WI38 (cell line): ENCODE data around the gene SON.

Experiments
- H3K4me3 ChIP-seq: 2 replicates; pipeline ENCODE4 v1.5.1; 2011; ENCODE audit warnings: low read depth, mild to moderate bottlenecking, control low read depth, low read length
- TF ChIP-seq, protein P1 (sequence below): IDR thresholded peaks from 2 replicates; pipeline ENCODE4 v1.5.1; 2012; ENCODE audit warnings: low read depth, mild to moderate bottlenecking, control low read depth, low read length

Gene SON

GRCh38 chr21:33554236-33554981 lies 11.6 kb downstream of the SON start:
- TF ChIP-seq, protein P1, sequence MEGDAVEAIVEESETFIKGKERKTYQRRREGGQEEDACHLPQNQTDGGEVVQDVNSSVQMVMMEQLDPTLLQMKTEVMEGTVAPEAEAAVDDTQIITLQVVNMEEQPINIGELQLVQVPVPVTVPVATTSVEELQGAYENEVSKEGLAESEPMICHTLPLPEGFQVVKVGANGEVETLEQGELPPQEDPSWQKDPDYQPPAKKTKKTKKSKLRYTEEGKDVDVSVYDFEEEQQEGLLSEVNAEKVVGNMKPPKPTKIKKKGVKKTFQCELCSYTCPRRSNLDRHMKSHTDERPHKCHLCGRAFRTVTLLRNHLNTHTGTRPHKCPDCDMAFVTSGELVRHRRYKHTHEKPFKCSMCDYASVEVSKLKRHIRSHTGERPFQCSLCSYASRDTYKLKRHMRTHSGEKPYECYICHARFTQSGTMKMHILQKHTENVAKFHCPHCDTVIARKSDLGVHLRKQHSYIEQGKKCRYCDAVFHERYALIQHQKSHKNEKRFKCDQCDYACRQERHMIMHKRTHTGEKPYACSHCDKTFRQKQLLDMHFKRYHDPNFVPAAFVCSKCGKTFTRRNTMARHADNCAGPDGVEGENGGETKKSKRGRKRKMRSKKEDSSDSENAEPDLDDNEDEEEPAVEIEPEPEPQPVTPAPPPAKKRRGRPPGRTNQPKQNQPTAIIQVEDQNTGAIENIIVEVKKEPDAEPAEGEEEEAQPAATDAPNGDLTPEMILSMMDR = no peak
- no peak overlapping the region for H3K4me3 ChIP-seq

GRCh38 chr21:33554982-33555344 lies 12.1 kb downstream of the SON start:
- TF ChIP-seq, protein P1 = no peak

GRCh38 chr21:33557447-33557846 lies 14.6 kb downstream of the SON start:
- TF ChIP-seq, protein P1 = no peak

More at GRCh38 chr21:33554982-33555344, 12.1 kb downstream of the SON start:
- H3K4me3 ChIP-seq = no peak overlapping the region

DNA sequence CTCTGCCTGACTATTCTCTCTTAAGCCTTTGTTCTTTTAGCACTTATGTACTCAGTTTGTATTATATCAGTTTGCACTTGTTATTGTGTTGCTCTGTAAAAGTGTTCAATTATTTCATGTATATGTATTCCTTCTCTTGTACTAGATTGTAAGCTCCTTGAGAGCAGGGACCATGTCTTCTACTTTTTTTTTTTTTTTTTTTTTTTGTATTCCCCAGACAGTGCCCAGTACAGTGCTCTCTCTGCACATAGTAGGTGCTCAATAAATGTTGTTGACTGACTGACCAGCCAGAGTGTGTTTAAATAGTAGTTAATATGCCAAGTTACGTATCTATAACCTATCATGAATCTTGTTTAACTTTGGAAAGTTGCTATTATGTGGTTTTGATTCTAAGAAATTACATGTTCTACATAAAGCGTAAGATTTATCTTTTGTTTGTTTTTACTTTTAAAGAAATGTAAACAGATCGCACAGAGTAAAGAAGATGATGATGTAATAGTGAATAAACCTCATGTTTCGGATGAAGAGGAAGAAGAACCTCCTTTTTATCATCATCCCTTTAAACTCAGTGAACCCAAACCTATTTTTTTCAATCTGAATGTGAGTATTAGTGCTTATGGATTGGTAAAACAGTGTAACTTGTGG lies 16.1 kb downstream of the SON start:
- no peak overlapping the region for H3K4me3 ChIP-seq
- TF ChIP-seq, protein P1 = no peak

More at GRCh38 chr21:33557447-33557846, 14.6 kb downstream of the SON start:
- no peak overlapping the region for H3K4me3 ChIP-seq

- no peak overlapping the region for H3K4me3 ChIP-seq
- TF ChIP-seq, protein P1 = no peak
Observed at GRCh38 chr21:33559813-33560212, 17.0 kb downstream of the SON start.

DNA sequence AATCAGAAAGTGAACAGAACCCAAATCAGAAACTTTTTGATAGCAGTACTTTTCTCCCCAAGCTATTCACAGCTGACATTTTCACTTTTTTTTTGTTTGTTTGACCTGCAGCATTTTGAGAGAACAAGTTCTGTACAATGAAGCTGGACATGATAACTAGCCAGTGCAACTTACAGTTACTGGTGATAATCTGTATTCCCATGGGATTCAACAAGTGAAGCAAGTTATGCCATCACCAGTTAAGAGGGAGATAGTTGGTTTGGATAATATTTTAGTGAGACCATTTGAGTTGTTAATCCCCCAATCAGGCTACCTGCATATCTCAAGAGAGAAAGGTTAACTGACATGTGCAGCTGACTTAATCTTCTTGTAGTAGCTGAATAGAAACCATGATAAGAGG lies 18.1 kb downstream of the SON start:
- no peak overlapping the region for H3K4me3 ChIP-seq
- TF ChIP-seq, protein P1 = no peak

- no peak overlapping the region for H3K4me3 ChIP-seq
- TF ChIP-seq, protein P1 = no peak
Observed at GRCh38 chr21:33561373-33561772, 18.5 kb downstream of the SON start.
